Activated CD4-positive, alpha-beta T cell treated with anti-CD3 and anti-CD28 coated beads, Interleukin-2, amount 50 U/mL, for 24 hours (primary cell): ENCODE data around the gene PUS7L.

ENCODE experiments used
- DNase-seq, 2 donors: peaks; one replicate each; pipeline ENCODE4 v3.0.0-alpha.2; 2020; ENCODE audit warnings: low read depth in 1 of 2, low spot score in 1 of 2

PUS7L gene, protein sequence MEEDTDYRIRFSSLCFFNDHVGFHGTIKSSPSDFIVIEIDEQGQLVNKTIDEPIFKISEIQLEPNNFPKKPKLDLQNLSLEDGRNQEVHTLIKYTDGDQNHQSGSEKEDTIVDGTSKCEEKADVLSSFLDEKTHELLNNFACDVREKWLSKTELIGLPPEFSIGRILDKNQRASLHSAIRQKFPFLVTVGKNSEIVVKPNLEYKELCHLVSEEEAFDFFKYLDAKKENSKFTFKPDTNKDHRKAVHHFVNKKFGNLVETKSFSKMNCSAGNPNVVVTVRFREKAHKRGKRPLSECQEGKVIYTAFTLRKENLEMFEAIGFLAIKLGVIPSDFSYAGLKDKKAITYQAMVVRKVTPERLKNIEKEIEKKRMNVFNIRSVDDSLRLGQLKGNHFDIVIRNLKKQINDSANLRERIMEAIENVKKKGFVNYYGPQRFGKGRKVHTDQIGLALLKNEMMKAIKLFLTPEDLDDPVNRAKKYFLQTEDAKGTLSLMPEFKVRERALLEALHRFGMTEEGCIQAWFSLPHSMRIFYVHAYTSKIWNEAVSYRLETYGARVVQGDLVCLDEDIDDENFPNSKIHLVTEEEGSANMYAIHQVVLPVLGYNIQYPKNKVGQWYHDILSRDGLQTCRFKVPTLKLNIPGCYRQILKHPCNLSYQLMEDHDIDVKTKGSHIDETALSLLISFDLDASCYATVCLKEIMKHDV

DNA sequence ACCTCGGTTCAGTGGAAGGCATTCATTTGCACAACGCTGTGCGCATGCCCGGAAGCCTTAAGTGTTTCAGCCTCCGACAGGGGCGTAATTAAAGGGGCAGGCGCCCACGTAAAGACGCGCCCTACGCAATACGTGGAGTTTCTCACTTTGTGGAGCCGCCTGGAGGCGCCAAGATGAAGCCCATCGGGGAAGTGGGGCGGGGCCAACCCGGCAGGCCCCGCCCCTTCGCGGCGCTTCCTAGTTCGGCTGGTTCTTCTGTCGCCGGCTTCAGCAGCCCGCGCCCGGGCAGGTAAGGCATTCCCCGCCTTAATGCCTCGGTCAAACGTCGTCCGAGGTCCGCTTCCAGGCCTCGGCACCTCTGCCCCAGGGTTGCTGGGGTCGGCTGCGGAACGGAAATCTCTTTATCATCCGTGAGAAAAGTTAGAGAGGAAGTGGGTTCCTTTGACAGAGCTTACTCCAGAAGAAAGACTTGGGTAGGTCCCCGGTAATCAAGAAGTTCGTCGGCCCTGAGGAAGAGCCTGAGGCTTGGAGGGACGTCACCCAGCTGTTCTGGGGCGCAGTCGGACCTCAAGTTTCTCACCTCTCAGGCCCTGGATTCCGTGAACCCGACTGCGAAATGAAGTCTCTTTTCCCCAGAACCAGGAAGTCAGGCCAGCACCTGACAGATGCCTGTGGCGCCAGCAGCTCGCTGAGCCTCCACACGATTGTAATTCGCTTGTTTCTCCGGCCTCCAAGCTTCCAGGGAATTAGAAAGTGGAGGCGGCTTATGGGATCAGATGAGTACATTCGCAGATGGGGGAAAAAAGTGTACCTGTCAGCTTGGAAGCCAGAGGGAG lies at the start of gene PUS7L, which contains the start of gene IRAK4:
TSS of gene PUS7L (minus strand) at position 63 of the 836 bp plus-strand sequence. CDS start 3,545 bp downstream, outside the sequence.
TSS of gene IRAK4 (plus strand) at position 224 of the 836 bp plus-strand sequence. CDS start 9,161 bp downstream, outside the sequence.
- peak; percentile 87 to 94 for DNase-seq

DNA sequence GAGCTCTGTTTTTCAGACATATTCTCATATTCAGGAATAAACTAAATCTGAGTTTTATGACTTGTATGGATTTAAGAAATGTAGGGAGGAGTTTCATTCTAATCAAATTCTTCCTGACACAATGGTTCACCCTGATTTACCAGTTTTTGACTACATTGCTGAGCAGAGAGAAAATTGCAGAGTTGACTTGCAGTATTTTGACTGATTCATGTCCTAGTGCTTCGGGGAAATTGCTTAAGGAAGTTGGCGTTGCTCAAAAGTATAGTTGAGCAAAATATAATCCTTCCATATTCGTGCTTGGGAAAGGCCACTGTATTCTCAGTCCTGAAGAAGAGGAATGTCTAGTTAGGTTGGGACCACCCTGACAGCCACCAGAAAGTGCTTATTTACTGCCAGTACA lies 48.8 kb upstream of the PUS7L start:
- no peak for DNase-seq

DNA sequence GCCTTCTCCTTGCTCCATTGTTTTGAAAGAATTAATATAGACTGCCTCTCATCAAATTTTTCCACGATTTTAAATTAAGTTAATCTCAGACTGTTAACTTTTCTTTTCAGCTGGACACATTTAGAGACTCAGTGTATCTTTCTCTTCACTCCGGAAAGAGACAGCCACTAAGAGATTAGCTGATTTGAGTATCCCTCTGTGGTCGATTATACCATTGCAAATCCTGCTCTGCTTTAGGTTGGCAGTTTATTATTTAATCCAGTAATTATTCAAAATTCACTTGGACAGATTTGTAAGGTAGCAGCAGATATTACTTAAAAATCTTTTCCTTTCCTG lies 48.1 kb upstream of the PUS7L start:
- DNase-seq, result no peak

DNA sequence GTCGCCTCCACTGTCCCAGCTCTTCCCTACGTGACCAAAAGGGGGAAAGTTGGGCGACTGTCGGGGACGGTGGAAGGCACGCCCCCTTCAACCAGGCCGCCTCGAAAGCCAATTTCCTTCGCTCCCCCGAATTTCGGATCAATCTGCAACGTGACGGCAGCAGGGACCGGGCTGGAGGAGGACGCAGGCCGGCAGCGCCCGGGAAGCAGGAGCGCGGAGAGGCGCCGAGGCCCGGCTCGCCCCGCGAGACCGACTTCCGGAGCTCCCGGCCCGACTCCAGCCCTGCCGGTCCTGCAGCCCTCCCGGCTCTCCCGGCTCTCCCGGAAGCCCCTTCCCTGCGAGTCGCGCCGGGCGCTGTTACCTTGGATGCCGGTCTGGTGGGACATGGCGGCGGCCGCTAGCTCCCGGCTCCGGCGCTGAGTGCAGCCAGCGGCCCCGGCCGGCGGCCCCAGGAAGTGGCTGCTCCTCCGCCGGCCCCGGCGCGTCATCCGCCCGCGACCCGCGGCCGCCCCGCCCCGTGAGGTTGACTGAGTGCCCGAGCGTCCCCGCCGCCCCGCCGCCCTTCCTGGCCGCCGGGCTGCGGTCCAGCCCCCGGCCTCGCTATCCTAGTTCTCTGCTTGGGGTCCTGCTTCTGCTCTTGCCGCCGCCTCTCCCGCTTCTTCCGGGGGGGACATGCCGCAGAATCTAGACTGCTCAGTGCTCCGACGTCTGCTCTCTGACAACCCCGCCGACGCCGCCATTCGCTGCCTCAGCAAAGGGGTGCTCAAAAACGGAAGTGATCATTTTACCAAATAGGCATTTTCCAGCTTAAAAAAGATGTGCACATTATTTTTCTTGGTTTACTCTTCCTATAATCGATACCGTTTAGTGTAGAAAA lies 47.5 kb upstream of the PUS7L start, which contains the start of gene TWF1:
TSS of gene TWF1 (minus strand) at position 458 of the 877 bp plus-strand sequence. CDS start at position 386, 72 bp downstream.
- DNase-seq, result peak; percentile 73 to 78

DNA sequence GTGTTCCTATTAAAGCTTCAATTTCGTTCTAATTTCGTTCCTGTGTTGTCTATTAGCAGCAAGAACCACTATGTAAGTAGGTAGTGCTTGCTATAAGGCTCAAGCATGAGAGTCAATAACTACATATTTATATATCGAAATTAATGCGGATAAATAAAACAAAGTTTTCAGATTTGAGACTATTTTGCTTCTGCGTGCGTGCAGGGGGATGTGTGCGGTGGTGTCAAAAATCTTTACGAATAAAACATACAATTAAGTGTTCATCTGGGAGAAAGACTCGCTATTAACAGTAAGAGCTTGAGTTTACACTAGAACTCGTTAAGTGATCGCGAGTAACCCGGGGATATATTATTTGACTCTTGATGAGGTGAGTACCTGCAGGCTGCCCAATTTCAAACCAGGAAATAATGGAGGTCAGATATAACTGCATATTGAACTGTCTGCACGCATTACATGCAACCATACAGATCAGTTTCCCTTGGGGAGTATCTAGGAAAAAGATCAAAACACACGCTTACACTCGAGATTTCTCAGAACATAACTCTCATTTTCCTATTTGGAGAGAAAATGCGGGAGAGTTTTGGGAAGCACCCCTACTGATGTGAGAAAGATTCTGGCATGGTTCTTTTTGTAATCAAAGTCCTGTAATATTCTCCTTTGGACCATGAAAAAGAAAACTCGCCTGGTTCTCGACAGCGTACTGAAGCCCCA lies 46.7 kb upstream of the PUS7L start:
- DNase-seq, result no peak

DNA sequence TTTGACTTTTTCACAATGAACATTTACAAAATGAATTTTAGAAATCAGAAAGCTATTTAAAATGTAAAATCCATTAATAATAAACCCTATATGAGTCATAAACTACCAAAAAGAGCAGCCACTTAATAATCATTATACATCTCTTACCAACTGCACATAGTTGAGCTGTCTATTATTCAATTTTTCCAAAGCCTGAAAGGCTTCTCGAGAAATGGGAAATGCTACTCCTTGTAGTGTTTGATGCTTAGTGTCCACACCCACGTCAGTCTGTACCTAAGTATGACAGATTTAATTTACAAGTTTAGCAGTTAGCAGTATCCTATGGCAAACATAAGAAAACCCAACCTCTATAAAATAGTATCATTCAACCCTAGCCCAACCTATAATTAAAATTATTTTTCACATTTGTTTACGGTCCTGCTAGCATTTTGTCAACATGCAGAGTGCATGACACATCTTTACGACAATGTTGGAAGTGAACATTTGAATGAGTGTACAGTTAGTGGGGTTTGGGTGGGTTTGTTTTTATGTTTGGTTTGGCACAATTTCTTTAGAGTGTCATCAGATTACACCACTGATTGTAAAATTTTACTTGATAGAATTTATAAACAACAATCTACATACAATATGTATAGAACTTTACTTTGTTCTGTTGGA lies 39.1 kb upstream of the PUS7L start:
- no peak for DNase-seq

DNA sequence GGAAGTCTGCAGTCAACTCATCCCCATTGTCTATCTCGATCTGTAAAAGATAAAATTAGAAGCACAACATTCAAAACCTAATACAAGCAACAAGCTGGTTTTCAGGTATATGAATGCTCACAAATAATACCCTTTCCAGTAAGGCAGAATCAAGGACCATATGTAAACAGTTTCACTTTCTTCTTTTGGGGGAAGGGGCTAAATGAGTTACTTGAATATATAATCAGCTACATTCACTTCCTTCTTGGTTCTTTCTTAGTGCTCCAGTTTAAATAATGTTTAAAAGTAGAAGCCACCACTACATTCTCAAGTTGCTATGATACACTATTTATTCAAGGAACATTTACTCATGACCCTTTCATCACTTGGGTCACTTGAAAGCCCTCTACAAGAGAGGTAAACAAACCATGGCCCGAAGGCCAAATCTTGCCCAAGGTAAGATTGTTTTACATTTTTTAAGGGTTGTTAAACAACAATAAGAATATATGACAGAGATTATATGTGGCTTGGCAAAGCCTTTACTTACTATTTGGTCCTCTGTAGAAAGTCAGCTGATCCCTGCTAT lies 37.2 kb upstream of the PUS7L start:
- no peak for DNase-seq

DNA sequence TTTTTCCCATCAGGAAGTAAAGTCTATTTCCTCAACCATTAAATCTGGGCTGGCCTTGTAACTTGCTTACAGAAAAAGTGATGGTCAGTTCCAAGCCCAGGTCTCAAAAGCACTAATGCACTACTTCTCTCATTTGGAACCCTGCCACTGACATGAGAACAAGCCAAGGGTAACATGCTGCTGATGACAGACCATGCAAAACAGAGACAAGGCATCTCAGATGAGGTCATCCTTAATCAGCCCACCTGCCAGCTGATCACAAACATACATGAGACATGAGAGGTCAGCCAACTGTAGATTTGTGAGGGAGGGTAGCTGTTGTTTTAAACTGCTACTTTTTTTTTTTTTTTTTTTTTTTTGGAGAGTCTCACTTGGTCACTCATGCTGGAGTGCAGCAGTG lies 31.4 kb upstream of the PUS7L start:
- DNase-seq, result no peak

DNA sequence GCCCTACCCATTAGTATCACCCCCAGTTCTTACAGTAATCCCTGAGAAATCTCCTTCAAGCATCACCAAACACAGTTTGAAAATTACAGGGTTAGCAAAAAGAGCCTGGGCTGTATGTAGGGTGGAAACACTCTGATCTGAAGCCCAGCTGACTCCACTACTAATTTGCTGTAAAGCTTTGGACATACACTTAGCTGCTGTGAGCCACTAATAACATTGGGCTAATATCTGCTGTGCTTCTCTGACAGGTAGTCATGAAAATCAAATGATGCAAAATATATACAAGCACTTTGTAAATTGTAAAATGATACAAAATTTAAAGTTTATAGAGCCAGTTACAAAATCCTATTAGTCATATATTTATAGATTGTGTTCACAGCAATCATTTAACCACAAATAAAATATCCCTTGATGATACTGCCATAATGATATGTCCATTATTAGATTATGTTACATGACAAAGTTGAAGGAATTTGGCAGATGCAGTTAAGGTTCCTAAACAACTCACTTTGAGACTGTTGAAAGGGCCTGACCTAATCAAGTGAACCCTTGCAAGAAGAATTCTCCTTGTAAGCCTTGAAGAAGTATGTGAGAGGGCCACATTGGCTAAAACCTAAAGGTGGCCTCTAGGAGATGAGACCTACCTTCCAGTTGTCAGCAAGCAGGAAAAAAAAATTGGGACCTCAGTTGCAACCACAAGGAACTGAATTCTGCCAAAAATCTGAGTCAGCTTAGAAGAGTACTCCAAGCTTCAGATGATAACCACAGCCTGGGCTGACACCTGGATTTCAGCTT lies 28.5 kb upstream of the PUS7L start:
- no peak for DNase-seq

DNA sequence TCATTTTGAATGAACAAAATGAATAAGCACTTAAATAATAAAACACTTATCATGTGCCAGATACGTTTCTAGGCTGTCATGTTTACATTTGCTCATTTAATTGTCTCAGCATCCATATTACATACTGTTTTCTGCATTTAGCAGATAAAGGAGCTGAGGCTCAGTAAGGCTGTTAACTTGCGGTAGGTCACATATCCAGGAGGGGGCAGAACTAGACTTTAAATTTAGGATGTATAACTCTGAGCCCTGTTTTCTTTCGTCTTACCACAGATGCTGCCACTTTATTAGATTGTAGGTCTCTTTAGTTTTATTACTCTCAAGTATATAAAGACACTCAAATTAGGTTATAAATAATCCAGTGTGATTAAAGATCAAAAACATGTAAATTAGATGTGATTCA lies 17.9 kb upstream of the PUS7L start:
- no peak for DNase-seq

DNA sequence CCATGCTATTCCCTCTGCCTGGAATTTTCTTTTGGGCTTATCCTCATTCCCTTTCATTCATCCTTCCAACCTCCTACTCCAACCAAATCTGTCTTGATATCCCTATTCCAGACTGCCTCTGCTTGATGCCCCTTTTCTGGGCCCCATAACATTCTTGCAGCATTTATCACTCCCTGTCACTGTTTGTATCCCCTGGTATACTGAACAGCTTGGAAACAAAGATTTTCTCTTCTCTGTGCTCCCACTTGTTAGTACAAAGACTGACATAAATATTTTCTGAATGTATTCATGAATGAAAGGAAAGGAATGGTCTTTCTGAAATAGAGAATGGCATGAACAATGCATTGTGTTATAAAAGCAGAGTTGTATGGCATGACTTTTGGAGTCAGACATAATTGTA lies 7.7 kb upstream of the PUS7L start:
- DNase-seq, result no peak

DNA sequence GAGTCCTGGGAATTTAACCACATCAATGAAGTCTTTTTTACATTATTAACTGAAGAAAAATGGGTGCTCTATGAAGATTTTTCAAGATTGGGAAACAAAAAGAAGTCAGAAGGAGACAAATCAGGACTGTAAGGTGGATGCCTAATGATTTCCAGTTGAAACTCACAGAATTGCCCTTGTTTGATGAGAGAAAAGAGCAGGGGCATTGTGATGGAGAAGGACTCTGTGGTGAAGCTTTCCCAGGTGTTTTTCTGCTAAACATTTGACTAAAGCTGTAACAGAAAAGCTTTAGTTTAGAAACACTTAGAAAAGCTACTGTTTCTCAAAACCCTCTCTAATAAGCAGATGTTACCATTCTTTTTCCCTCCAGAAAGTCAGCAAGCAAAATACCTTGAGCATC lies 5.9 kb upstream of the PUS7L start:
- DNase-seq, result no peak

DNA sequence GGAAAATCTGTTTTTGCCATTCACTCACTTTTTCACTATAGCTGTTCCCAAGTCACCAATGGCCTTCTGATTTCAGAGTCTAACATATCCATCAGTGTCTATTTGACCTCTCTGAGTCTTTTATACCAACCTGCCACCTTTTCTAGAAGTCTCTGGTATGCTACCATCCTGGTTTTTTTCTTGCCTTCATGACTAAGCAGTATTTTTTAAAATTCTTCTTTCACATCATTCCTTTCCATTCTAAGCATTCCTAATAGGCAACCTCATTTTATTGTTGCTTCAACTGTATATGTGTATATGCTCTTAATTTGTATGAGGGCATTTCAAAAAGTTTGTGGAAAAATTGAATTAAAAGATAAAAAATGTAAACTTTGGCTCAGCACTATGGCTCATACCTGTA lies 5.2 kb upstream of the PUS7L start:
- no peak for DNase-seq

DNA sequence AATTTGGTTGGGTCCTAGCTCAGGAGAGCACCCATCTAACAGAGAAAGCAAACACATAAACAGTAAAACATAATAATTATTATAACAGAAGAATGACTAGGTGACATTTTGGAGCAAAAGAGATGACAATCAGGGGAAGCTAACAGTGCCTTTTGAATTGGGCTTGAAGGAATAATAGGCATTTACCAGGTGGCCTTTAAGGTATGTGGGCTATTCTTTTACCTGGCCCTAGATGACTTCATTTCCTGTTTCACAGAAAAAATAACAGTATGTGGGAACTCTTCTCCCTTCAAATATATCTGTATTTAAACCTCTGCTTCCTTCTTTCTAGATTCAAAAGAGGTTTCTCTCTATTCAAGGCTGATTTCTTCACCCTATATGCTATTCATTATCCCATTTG lies 4.0 kb upstream of the PUS7L start:
- no peak for DNase-seq

DNA sequence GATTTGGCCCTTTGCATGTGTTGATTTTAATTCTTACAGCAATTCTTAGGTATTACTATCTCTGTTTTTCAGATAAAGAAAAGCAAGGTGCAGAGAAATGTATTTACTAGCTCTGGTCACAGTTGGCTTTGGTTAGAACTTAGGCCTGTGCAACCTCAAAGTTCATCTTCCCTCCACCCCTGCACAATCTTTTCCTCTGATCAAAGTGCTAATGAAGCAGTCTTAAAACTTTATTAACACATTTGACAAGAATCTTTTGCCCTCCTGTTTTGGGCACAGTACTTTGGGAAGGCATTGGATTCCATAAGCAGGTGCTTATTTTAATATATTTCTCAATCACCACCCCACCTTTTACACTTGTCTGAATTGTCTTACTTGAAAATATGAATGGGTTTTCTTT lies 2.9 kb upstream of the PUS7L start:
- DNase-seq, result no peak

DNA sequence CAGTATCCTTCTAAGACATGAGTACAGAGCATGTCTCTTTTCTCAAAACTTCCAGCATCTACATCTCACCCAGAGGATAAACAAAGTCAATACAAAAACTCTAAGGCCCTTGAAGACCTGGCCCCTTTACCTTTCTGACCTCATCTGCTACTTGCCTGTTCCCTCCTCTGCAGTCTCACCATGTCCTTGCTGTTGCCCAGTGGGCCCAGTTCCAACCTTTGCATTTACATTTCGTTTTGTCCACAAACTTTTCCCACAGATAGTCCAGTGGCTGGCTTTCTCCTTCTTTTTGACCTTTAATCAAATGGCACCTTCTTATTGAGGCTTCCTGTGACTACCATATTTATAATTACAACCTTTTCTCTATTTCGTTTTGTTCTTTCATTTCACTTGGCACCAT lies 1.8 kb upstream of the PUS7L start:
- DNase-seq, result no peak

DNA sequence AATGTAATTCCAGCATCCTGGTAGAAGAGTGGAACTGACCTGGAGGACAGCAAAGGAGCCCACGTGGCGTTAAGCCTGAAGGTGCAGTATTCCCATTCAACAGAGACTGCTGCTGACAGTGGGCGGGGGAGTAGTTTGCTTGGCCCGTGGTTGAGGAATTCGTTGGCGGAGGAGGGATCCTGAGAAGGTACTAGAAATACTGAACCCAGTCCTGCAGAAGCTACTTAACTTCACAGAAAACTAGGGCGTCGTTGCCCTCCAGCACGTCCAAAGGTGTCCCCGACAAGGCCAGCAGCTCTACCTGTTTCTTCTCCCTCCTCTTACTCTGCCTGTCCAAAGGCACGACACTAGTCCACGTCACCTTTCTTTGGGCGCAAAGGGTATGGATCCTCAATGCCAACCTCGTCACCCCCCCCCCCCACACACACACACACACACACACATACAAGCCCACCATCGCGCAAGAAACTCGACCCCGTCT lies 303 bp downstream of the PUS7L start:
- DNase-seq, result peak in 1 of 2 donors; percentile 7

DNA sequence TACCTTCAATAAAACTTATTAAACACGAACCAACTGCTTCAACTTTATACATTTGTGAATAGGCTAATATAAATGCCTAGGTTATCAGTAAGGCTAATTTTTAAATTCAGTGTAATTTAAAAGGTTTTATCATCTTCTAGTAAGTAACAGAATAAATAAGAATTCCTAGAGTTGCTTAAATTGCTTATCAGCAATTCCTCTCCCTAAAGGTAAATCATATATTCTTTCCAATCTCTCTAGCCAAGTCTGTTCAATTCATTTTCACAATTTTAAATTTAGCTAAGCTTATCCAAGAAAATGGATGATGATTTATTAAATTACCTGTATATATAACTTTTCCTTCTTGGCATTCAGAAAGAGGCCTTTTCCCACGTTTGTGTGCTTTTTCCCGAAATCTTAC lies 4.6 kb downstream of the PUS7L start:
- DNase-seq, result no peak
